ENCODE measurements around the gene COL28A1.
"Not testable (repeated sequence)": the region's sequence is repeated elsewhere in the genome, so short reads cannot be mapped to it uniquely, and the experiment has no call there.

The COL28A1 gene

GRCh38 chr7:7535691-7536090 lies at the start of gene COL28A1:
TSS of gene COL28A1 (minus strand) at chr7:7535873. CDS start at chr7:7532875, 2,998 bp downstream.
- DNase-seq = no peak

- no peak for DNase-seq
Measured at GRCh38 chr7:7584653-7585052, 49.0 kb upstream of the COL28A1 start.

DNA sequence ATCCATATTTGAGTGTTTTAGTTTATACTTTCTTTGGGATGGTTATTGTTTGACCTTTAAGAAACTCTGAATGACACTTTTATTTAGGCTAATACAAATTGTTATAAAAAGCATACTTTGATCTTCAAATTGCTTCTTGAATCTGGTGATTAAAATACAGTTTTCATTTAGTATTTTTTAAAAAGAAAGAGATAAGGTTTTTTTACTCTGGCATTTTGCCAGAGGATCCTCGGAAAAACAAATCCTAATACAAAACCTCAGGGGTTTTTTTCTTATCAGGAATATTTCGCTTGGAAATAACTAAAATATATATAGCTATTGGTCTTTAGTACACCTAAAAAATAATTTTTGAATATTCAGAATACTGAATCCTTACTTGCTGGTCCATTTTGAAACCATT lies 48.1 kb upstream of the COL28A1 start:
- DNase-seq = no peak

GRCh38 chr7:7582596-7582995 lies 46.9 kb upstream of the COL28A1 start:
- no peak for DNase-seq

- DNase-seq = no peak
Measured at GRCh38 chr7:7581531-7582179, 46.0 kb upstream of the COL28A1 start.

DNA sequence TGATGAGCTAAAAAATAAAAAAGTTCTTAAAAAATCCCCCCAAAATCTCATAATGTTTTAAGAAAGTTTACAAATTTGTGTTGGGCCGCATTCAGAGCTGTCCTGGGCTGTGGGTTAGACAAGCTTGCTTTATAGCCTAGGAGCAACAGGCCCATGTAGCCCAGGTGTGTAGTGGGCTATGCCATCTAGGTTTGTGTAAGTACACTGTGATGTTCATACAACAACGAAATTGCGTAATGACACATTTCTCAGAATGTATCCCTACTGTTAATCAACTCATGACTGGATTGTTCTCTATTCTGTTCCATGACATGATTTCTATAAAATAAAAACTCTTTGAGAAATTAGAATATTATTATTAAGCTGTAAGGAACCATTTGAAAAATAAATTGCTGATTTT lies 44.0 kb upstream of the COL28A1 start:
- DNase-seq = no peak

GRCh38 chr7:7577888-7578287 lies 42.2 kb upstream of the COL28A1 start:
- DNase-seq = peak; percentile 54

GRCh38 chr7:7576344-7576743 lies 40.7 kb upstream of the COL28A1 start:
- DNase-seq = no peak

DNA sequence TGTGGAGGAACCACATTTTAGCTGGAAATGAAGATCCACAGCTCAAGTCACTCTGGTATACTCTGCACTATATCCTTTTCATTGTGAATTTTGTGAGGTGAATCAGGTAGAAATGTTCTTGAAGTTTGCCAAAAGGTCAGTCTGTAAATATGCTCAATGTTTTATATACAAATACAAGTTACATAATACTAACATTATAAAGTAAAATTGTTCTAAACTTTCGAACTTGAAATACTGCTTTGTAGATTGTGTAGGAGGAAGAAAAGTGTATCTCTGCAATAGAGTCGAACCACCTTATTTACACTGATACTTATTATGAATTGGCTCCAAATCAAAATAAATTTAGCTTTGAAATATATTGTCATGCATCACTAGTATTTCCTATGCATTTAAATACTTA lies 38.0 kb upstream of the COL28A1 start:
- DNase-seq = no peak

GRCh38 chr7:7570584-7570983 lies 34.9 kb upstream of the COL28A1 start:
- DNase-seq = no peak

DNA sequence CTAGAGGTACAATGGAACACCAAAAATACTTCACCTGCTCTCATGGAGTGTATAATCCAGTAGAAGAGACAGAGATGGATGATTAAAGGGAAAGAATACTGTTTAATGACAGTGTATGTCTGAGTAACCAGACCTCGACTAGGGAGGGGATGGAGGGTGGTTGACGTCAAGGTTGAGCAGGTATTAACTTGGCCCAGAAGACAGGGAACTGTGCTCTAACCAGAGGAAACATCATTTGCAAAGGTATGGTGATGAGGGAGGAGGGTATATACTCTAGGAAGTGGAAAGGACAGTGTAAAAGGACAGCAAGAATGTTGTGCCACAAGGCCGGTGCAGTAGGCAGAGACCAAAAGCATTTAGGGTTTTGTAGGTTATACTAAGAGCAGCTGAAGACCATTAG lies 33.9 kb upstream of the COL28A1 start:
- DNase-seq = no peak

- DNase-seq = peak; percentile 77
Measured at GRCh38 chr7:7569081-7569527, 33.4 kb upstream of the COL28A1 start.

GRCh38 chr7:7568553-7568952 lies 32.9 kb upstream of the COL28A1 start:
- DNase-seq = no peak

DNA sequence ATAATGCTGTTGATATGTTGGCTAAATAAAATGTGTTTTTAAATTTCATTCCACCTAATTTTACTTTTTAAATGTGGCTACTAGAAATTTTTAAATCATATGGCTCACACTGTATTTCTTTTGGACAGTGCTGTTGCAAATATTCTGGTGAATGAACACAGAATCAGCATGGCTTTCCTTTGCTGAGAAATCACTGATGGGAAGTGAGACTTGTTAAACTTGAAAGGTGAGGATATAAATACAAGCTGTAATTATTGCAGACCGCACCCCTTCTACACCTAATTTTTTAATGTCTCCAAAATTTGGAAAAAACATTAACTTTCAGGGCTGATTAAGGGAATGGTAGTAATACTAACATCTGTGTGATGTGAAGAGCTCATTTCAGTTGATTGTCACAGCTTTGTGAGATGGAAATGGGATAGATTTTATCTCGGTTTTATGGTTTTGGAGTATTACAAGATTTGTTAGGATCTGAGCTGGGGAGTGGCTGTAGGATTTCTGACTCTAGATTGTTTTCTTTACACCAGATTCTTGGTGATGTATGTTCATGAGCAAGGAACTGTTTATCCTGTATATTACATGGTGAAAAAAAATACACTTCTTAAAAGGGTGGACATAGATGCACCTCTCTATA lies 32.3 kb upstream of the COL28A1 start:
- DNase-seq = no peak

- DNase-seq = peak; percentile 84
Measured at GRCh38 chr7:7566651-7567611, 31.3 kb upstream of the COL28A1 start, which contains the start of gene MIOS. TSS of gene MIOS (plus strand) at chr7:7566884. CDS start at chr7:7572476, 5,592 bp downstream.

- DNase-seq = no peak
Measured at GRCh38 chr7:7565746-7566650, 30.3 kb upstream of the COL28A1 start.

- peak; percentile 14 for DNase-seq
Measured at GRCh38 chr7:7565018-7565680, 29.5 kb upstream of the COL28A1 start.

- peak; percentile 83 for DNase-seq
Measured at GRCh38 chr7:7564323-7564780, 28.7 kb upstream of the COL28A1 start.

DNA sequence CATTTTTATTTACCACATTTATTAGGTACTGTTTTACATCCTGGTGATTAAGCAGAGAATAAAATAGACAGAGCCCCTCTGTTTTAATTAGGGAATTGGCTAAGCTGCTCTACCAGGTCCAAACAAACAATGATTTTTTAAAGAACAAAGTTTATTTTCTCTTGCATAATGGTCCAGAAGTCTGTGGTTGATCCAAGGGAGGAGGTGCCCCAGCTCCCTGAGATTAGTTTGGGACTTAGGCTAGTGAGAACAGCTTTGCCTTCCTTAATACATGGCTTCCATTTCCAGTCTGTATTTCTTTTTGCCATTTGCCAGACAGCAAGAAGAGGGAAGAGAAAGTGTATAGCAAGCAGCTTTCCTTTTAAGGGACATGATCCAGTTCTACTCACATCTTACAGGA lies 28.1 kb upstream of the COL28A1 start:
- no peak for DNase-seq

- no peak for DNase-seq
Measured at GRCh38 chr7:7563269-7563668, 27.6 kb upstream of the COL28A1 start.

DNA sequence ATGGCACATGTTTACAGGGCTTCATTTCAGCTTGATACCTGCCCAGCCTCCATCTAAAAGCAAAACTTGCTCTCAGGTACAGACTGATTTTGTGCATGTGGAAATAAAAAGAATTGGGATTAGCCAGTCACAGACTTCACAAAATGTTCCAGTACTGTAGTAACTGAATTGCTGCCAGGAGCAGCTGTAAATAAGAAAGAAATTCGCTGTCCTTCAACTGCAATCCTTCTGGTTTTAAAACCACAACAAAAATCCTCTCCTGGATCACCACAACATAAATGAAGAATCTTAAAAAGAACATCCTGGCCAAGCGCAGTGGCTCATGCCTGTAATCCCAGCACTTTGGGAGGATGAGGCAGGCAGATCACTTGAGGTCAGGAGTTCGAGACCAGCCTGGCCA lies 27.1 kb upstream of the COL28A1 start:
- no peak for DNase-seq

GRCh38 chr7:7561591-7561990 lies 25.9 kb upstream of the COL28A1 start:
- DNase-seq = not testable (repeated sequence)

All from inflammatory macrophage treated with lipopolysaccharide for 4 hours (primary cell).